ENCODE results near the gene OPCML.

OPCML gene

GRCh38 chr11:132957881-132958280 lies 574.4 kb downstream of the OPCML start:
- Mint-ChIP-seq H3K4me1 (ENCODE audit: low read depth) (no peaks in the 10 kb centered on the region), H3K9me3 (peaks cover 5% of the 10 kb centered on the region), H3K27me3 (ENCODE audit: low read depth) (no peaks in the 10 kb centered on the region), H3K4me3 (no peak overlapping the region), H3K27ac (no peak overlapping the region), H3K36me3 (ENCODE audit: low read depth) (no peaks in the 10 kb centered on the region)
- DNase-seq (ENCODE audit: low spot score): no peak

- H3K27me3 Mint-ChIP-seq (ENCODE audit: low read depth): peaks cover 12% of the 10 kb centered on the region
- DNase-seq (ENCODE audit: low spot score): no peak
- no peaks in the 10 kb centered on the region for H3K36me3 Mint-ChIP-seq (ENCODE audit: low read depth)
- no peak overlapping the region for H3K4me3 Mint-ChIP-seq
- no peaks in the 10 kb centered on the region for H3K4me1 Mint-ChIP-seq (ENCODE audit: low read depth)
- no peak overlapping the region for H3K27ac Mint-ChIP-seq
- no peaks in the 10 kb centered on the region for H3K9me3 Mint-ChIP-seq
Measured at GRCh38 chr11:132948252-132948651, 584.0 kb downstream of the OPCML start.

- Mint-ChIP-seq H3K27me3 (ENCODE audit: low read depth) (peaks cover 25% of the 10 kb centered on the region), H3K36me3 (ENCODE audit: low read depth) (no peaks in the 10 kb centered on the region), H3K9me3 (no peaks in the 10 kb centered on the region), H3K4me1 (ENCODE audit: low read depth) (no peaks in the 10 kb centered on the region), H3K4me3 (no peak overlapping the region), H3K27ac (no peak overlapping the region)
- DNase-seq (ENCODE audit: low spot score): no peak
Measured at GRCh38 chr11:132944569-132944944, 587.7 kb downstream of the OPCML start.

GRCh38 chr11:132943706-132944568 lies 588.4 kb downstream of the OPCML start:
- no peak overlapping the region for H3K4me3 Mint-ChIP-seq
- no peak overlapping the region for H3K27ac Mint-ChIP-seq
- H3K36me3 Mint-ChIP-seq (ENCODE audit: low read depth): no peaks in the 10 kb centered on the region
- H3K27me3 Mint-ChIP-seq (ENCODE audit: low read depth): peaks cover 25% of the 10 kb centered on the region
- no peaks in the 10 kb centered on the region for H3K9me3 Mint-ChIP-seq
- H3K4me1 Mint-ChIP-seq (ENCODE audit: low read depth): no peaks in the 10 kb centered on the region
- DNase-seq (ENCODE audit: low spot score): no peak

GRCh38 chr11:132943357-132943705 lies 589.0 kb downstream of the OPCML start:
- Mint-ChIP-seq H3K4me1 (ENCODE audit: low read depth) (no peaks in the 10 kb centered on the region), H3K27me3 (ENCODE audit: low read depth) (peaks cover 25% of the 10 kb centered on the region), H3K4me3 (no peak overlapping the region), H3K27ac (no peak overlapping the region), H3K36me3 (ENCODE audit: low read depth) (no peaks in the 10 kb centered on the region), H3K9me3 (no peaks in the 10 kb centered on the region)
- DNase-seq (ENCODE audit: low spot score): no peak

- Mint-ChIP-seq H3K9me3 (no peaks in the 10 kb centered on the region), H3K4me1 (ENCODE audit: low read depth) (no peaks in the 10 kb centered on the region), H3K27me3 (ENCODE audit: low read depth) (peaks cover 25% of the 10 kb centered on the region), H3K27ac (no peak overlapping the region), H3K36me3 (ENCODE audit: low read depth) (no peaks in the 10 kb centered on the region), H3K4me3 (no peak overlapping the region)
- DNase-seq (ENCODE audit: low spot score): no peak
Measured at GRCh38 chr11:132942611-132943356, 589.5 kb downstream of the OPCML start.

- no peak for DNase-seq (ENCODE audit: low spot score)
- Mint-ChIP-seq H3K9me3 (no peaks in the 10 kb centered on the region), H3K4me1 (ENCODE audit: low read depth) (no peaks in the 10 kb centered on the region), H3K27ac (no peak overlapping the region), H3K27me3 (ENCODE audit: low read depth) (peaks cover 25% of the 10 kb centered on the region), H3K4me3 (no peak overlapping the region), H3K36me3 (ENCODE audit: low read depth) (no peaks in the 10 kb centered on the region)
Measured at GRCh38 chr11:132941761-132942160, 590.5 kb downstream of the OPCML start.

- Mint-ChIP-seq H3K27me3 (ENCODE audit: low read depth) (peaks cover 25% of the 10 kb centered on the region), H3K27ac (no peak overlapping the region), H3K36me3 (ENCODE audit: low read depth) (no peaks in the 10 kb centered on the region), H3K4me1 (ENCODE audit: low read depth) (no peaks in the 10 kb centered on the region), H3K9me3 (no peaks in the 10 kb centered on the region), H3K4me3 (no peak overlapping the region)
- no peak for DNase-seq (ENCODE audit: low spot score)
Measured at GRCh38 chr11:132941024-132941646, 591.2 kb downstream of the OPCML start.

- Mint-ChIP-seq H3K4me3 (no peak overlapping the region), H3K27ac (no peak overlapping the region), H3K27me3 (ENCODE audit: low read depth) (peaks cover under 1% of the 10 kb centered on the region), H3K9me3 (no peaks in the 10 kb centered on the region), H3K4me1 (ENCODE audit: low read depth) (no peaks in the 10 kb centered on the region), H3K36me3 (ENCODE audit: low read depth) (no peaks in the 10 kb centered on the region)
- no peak for DNase-seq (ENCODE audit: low spot score)
Measured at GRCh38 chr11:132937016-132937415, 595.3 kb downstream of the OPCML start.

GRCh38 chr11:132935383-132935782 lies 596.9 kb downstream of the OPCML start:
- Mint-ChIP-seq H3K27ac (no peak overlapping the region), H3K27me3 (ENCODE audit: low read depth) (no peaks in the 10 kb centered on the region), H3K9me3 (no peaks in the 10 kb centered on the region), H3K4me3 (no peak overlapping the region), H3K4me1 (ENCODE audit: low read depth) (no peaks in the 10 kb centered on the region), H3K36me3 (ENCODE audit: low read depth) (no peaks in the 10 kb centered on the region)
- DNase-seq (ENCODE audit: low spot score): no peak

GRCh38 chr11:132933703-132934102 lies 598.6 kb downstream of the OPCML start:
- H3K9me3 Mint-ChIP-seq: no peaks in the 10 kb centered on the region
- no peaks in the 10 kb centered on the region for H3K4me1 Mint-ChIP-seq (ENCODE audit: low read depth)
- no peaks in the 10 kb centered on the region for H3K27me3 Mint-ChIP-seq (ENCODE audit: low read depth)
- H3K36me3 Mint-ChIP-seq (ENCODE audit: low read depth): no peaks in the 10 kb centered on the region
- no peak overlapping the region for H3K4me3 Mint-ChIP-seq
- no peak overlapping the region for H3K27ac Mint-ChIP-seq
- DNase-seq (ENCODE audit: low spot score): no peak

GRCh38 chr11:132925825-132926469 lies 606.4 kb downstream of the OPCML start:
- no peaks in the 10 kb centered on the region for H3K4me1 Mint-ChIP-seq (ENCODE audit: low read depth)
- DNase-seq (ENCODE audit: low spot score): no peak
- H3K4me3 Mint-ChIP-seq: no peak overlapping the region
- H3K27me3 Mint-ChIP-seq (ENCODE audit: low read depth): no peaks in the 10 kb centered on the region
- no peak overlapping the region for H3K27ac Mint-ChIP-seq
- no peaks in the 10 kb centered on the region for H3K36me3 Mint-ChIP-seq (ENCODE audit: low read depth)
- H3K9me3 Mint-ChIP-seq: no peaks in the 10 kb centered on the region

GRCh38 chr11:132921597-132921996 lies 610.7 kb downstream of the OPCML start:
- H3K9me3 Mint-ChIP-seq: no peaks in the 10 kb centered on the region
- no peaks in the 10 kb centered on the region for H3K27me3 Mint-ChIP-seq (ENCODE audit: low read depth)
- no peak for DNase-seq (ENCODE audit: low spot score)
- no peak overlapping the region for H3K27ac Mint-ChIP-seq
- no peak overlapping the region for H3K4me3 Mint-ChIP-seq
- no peaks in the 10 kb centered on the region for H3K36me3 Mint-ChIP-seq (ENCODE audit: low read depth)
- no peaks in the 10 kb centered on the region for H3K4me1 Mint-ChIP-seq (ENCODE audit: low read depth)
